Esophagus squamous epithelium (tissue), 4 donors: ENCODE data around the gene AATK.

Experiments used
- CTCF ChIP-seq, 6 experiments: fragments of 450-650 bp in 4 of 6; fragments of 200-600 bp in 2 of 6; sonication (generic) in 2 of 6; IDR thresholded peaks; one replicate each; pipeline ENCODE4 v1.5.1; 2016 to 2019; ENCODE audit warnings: antibody characterized with exemption in 6 of 6, mild to moderate bottlenecking in 4 of 6, moderate library complexity in 4 of 6
- POLR2A ChIP-seq, 4 donors: fragments of 450-650 bp; IDR thresholded peaks; one replicate each; pipeline ENCODE4 v1.6.1; 2017; ENCODE audit warnings: antibody characterized with exemption in 4 of 4, mild to moderate bottlenecking in 4 of 4, moderate library complexity in 3 of 4

DNA sequence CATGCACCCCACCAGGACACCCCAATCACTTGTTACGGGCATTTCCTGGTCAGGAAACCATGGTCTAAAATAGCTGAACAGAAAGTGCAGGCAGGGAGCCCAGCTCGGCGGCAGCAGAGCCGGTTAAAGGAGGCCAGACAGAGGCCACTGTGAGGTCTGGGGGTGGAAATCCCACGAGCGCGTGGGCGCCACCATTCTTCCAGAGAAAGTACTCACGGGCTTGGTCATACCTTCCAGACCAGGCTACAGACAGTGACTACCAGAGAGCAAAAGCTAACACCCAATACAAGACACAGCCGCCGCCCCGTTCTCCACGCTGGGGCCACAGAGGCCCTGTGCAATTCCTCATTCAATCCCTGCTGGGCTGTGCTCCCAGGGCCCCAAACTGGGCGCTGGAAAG is 44.8 kb upstream of the AATK start:
- no peak for TF ChIP-seq CTCF (IDR thresholded peaks at IDR 0.05)
- TF ChIP-seq POLR2A (IDR thresholded peaks at IDR 0.05), result no peak
